ENCODE results near the gene SAP30L.

The SAP30L gene, protein sequence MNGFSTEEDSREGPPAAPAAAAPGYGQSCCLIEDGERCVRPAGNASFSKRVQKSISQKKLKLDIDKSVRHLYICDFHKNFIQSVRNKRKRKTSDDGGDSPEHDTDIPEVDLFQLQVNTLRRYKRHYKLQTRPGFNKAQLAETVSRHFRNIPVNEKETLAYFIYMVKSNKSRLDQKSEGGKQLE

GRCh38 chr5:154445422-154446194 lies at the start of gene SAP30L:
TSS of gene SAP30L (plus strand) at chr5:154445997. CDS start at chr5:154446605, 608 bp downstream.
- DNase-seq (ENCODE audit: low read depth in 2 of 2, low spot score in 1 of 2) = peak; percentile 80 to 86

DNA sequence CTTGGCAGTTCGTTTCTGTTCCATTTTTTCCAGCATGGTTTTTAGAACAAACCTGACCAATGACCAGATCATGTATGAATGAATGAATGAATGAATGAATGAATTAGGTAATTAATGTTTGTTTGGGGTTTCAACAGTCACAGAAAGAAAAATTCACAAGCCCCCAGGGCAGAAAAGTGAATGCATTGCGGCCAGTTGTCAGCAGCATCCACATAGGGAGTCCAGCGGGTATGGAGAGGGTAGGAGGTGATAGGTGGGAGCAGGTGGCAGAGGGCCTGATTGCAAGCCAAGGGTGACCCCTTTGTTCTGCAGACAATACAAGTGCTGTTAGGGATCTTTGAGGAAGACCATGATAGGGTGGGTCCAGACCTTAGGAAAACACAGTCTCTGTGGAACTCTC lies 49.7 kb upstream of the SAP30L start:
- no peak for DNase-seq (ENCODE audit: low read depth in 2 of 2, low spot score in 1 of 2)

- DNase-seq (ENCODE audit: low read depth in 2 of 2, low spot score in 1 of 2) = no peak
Observed at GRCh38 chr5:154397652-154398406, 48.0 kb upstream of the SAP30L start.

- DNase-seq (ENCODE audit: low read depth in 2 of 2, low spot score in 1 of 2) = no peak
Observed at GRCh38 chr5:154400678-154401077, 45.1 kb upstream of the SAP30L start.

GRCh38 chr5:154401355-154401754 lies 44.4 kb upstream of the SAP30L start:
- DNase-seq (ENCODE audit: low read depth in 2 of 2, low spot score in 1 of 2) = no peak

DNA sequence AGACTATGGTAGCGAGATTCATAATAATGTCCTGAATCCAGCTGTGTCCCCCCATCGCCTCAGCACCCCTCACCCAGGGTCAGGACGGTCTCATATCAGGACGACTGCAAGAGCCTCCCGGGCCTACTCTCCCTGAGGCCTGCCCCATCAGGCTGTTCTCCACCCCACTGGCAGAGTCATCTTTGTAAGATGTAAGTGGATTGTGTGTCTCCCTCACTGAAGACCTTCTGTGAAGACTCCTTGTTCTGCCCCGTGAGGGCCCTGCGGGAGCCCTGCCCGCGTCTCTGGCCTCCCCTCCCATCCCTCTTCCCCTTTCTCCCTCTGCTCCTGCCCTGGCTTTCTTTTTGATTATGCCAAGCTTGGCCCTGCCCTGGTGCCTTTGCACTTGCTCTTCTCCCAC lies 43.9 kb upstream of the SAP30L start:
- DNase-seq (ENCODE audit: low read depth in 2 of 2, low spot score in 1 of 2) = no peak

DNA sequence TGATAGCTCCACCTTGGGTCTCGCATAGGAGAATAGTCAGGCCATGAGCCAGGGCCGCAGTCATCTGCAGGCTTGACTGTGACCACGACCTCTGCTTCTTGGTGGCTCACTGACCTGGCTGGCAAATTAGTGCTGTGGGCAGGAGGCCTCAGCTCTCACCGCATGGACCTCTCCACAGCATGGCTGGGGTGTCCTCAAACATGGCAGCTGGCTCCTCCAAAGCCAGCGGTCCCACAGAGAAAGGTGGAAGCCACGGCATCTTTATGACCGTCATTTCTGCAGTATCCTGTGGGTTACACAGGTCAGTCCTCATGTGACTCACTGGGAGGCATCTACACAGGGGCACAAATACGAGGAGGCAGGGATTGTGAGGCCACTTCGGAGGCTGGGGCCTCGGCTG lies 43.2 kb upstream of the SAP30L start:
- DNase-seq (ENCODE audit: low read depth in 2 of 2, low spot score in 1 of 2) = no peak

GRCh38 chr5:154403234-154403633 lies 42.6 kb upstream of the SAP30L start:
- no peak for DNase-seq (ENCODE audit: low read depth in 2 of 2, low spot score in 1 of 2)

GRCh38 chr5:154403776-154404387 lies 41.9 kb upstream of the SAP30L start:
- DNase-seq (ENCODE audit: low read depth in 2 of 2, low spot score in 1 of 2) = no peak

- DNase-seq (ENCODE audit: low read depth in 2 of 2, low spot score in 1 of 2) = peak; percentile 39 to 44
Observed at GRCh38 chr5:154405078-154405792, 40.6 kb upstream of the SAP30L start.

DNA sequence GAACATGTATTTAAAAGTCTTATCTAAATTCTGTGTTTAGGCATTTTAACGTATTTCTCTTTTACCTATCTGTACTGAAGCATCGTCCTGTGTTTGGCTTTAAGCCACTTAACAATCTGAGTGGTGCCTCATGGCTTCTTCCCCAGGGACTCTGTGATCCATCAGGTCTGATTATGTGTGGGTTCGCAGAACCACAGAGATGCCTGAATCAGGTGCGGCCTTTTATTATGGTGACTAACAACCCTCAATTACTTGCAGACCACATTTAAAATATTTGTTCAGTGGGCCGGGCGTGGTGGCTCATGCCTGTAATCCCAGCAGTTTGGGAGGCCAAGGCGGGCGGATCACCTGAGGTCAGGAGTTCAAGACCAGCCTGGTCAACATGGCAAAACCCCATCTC lies 39.6 kb upstream of the SAP30L start:
- DNase-seq (ENCODE audit: low read depth in 2 of 2, low spot score in 1 of 2) = no peak

GRCh38 chr5:154406826-154407225 lies 39.0 kb upstream of the SAP30L start:
- no peak for DNase-seq (ENCODE audit: low read depth in 2 of 2, low spot score in 1 of 2)

DNA sequence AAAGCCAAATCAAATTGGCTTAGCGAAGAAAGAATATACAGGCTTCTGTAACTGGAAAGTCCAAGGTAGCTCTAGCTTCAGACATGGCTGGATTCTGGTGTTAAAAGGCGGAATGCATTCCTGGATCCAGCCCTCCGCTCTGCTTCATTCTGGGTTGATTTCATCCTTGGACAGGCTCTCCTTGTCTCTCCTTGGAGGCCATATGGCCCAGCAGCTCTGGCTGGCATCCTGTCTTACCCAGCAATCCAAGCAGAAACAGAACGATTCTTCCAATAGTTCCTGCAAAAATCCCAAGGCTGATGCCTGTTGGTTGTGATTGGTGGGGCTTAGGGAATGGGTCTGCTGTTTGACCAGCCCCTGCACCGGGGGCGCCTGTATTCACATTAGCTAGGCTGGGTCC lies 37.0 kb upstream of the SAP30L start:
- DNase-seq (ENCODE audit: low read depth in 2 of 2, low spot score in 1 of 2) = no peak

DNA sequence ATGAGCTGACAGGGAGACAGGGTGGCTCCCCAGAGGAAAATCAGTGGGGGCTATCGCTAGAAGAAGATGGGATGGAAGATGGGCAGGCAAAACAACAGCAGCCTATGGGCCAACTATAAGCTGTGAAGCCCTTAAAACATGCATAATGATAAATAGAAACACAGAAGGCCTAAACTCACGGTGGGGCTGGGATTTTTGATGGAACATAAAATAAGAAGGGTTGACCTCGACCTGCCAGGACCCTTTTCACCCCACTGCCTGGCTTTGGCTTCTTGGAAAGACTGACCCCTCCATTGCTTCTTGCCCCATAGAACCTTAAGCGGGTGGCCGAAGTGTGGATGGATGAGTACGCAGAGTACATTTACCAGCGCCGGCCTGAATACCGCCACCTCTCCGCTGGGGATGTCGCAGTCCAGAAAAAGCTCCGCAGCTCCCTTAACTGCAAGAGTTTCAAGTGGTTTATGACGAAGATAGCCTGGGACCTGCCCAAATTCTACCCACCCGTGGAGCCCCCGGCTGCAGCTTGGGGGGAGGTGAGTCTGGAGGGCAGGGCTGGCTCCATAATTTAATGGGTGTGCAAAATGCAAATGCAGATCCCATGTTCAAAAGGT lies 36.5 kb upstream of the SAP30L start:
- no peak for DNase-seq (ENCODE audit: low read depth in 2 of 2, low spot score in 1 of 2)

DNA sequence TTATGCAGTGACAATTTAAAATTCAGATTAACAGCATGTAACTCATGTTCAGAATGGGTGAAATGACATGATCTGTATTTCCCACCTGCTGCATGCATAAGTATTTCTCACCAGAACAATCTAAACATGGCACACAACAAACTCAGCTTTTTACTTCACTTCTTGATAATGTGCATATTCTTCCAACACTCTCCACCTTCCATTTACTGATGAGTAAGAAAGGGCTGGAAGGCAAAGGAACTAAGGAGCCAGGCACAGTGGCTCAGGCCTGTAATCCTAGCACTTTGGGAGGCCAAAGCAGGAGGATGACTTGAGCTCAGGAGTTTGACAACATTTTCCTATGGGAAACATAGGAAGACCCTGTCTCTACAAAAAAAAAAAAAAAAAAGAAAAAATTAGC lies 35.8 kb upstream of the SAP30L start:
- DNase-seq (ENCODE audit: low read depth in 2 of 2, low spot score in 1 of 2) = no peak

DNA sequence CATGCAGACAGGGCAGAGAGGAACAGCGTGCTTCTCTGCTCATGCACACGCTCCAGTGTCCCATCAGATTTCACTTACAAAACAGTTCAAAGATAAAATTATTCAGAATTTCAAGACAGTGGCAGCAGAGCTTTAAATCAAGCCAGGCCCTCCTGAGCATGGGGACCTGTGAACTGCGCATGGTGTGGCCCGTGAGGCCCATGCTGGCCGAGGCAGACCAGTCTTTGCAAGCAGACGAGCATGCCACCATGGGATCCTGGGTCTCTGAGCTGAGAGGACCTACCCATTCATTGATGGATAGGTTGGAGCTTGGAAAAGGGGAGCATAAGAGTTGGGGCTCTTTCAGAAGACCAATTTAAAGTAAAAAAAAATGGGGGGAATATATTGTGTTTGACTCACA lies 35.0 kb upstream of the SAP30L start:
- no peak for DNase-seq (ENCODE audit: low read depth in 2 of 2, low spot score in 1 of 2)

GRCh38 chr5:154411338-154411737 lies 34.5 kb upstream of the SAP30L start:
- DNase-seq (ENCODE audit: low read depth in 2 of 2, low spot score in 1 of 2) = no peak

GRCh38 chr5:154412316-154412715 lies 33.5 kb upstream of the SAP30L start:
- DNase-seq (ENCODE audit: low read depth in 2 of 2, low spot score in 1 of 2) = no peak

DNA sequence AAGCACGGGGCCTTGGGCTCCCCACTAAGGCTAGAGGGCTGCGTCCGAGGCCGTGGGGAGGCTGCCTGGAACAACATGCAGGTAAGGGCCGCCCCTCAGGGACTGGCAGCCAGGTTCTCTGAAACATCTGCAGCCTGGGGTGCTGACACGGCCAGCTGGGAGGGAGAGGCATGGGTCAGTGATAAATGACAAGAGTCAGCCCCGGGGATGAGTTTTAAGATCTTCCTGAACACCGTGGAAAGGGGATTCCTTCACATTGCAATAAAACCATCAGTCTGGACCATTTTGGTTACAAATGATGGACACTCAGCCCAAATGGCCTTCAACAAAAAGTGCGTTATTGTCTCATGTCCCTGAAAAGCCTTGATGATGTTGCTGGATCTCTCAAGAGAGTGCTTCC lies 32.9 kb upstream of the SAP30L start:
- no peak for DNase-seq (ENCODE audit: low read depth in 2 of 2, low spot score in 1 of 2)

DNA sequence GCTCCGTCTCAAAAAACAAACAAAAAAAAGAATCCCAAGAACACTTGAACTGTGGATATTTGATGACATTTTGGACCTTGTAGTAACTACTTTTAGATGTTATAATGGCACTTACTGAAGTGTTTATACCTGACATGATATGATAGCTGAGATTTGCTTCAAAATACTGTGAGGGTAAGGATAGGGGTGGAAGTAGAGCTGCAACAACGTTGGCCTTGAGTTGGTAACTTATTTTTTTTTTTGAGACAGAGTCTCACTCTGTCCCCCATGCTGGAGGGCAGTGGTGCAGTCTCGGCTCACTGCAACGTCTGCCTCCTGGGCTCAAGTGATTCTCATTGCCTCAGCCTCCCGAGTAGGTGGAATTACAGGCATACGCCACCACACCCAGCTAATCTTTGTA lies 30.7 kb upstream of the SAP30L start:
- DNase-seq (ENCODE audit: low read depth in 2 of 2, low spot score in 1 of 2) = no peak

GRCh38 chr5:154418344-154418820 lies 27.4 kb upstream of the SAP30L start:
- DNase-seq (ENCODE audit: low read depth in 2 of 2, low spot score in 1 of 2) = no peak
